H1 (cell line): ENCODE data around the gene GALNT2. TPM values are rescaled to one million over a fixed set of nuclear protein-coding genes. Genes with fewer than 3 reads are reported as not detected.

Source experiments
- CTCF ChIA-PET: fragments of 300-600 bp; sonication (Branson Sonifier 250); formaldehyde crosslinking; loops from one replicate; lab custom pipeline; 2021; ENCODE audit not compliant: partially characterized antibody; lab: Charles Lee
- POLR2A ChIA-PET: fragments of 300-600 bp; sonication (Branson Sonifier 250); formaldehyde crosslinking; loops from one replicate; lab custom pipeline; 2021; ENCODE audit warnings: inconsistent platforms; ENCODE audit not compliant: partially characterized antibody; lab: Charles Lee
- DNase-seq, 2 experiments: peaks; one replicate each; pipeline versions ENCODE4 v3.0.0 to v3.0.0-alpha.2; 2010 to 2022; ENCODE audit warnings: low spot score in 2 of 2, low read depth in 1 of 2, mixed read lengths in 1 of 2
- FAIRE-seq: peaks from 2 replicates; lab custom pipeline; 2011; peaks lifted over from hg19 to GRCh38; lab: Jason Lieb, UNC
- H2AFZ ChIP-seq: 2 replicates; pipeline ENCODE4 v1.8.1; 2012; ENCODE audit warnings: low read length, inconsistent platforms
- H2AK5ac ChIP-seq: 2 replicates; pipeline ENCODE4 v1.6.1; 2013; ENCODE audit warnings: low read depth, low read length
- H2BK120ac ChIP-seq: replicated peaks from 2 replicates; pipeline ENCODE3; 2013; ENCODE audit warnings: low read depth, low read length, inconsistent platforms
- H2BK12ac ChIP-seq: 2 replicates; pipeline ENCODE4 v1.6.1; 2013; ENCODE audit warnings: low read depth, low read length
- H2BK15ac ChIP-seq: 2 replicates; pipeline ENCODE4 v1.6.1; 2013; ENCODE audit warnings: low read length
- H2BK20ac ChIP-seq: 2 replicates; pipeline ENCODE4 v1.6.1; 2013; ENCODE audit warnings: low read length
- H2BK5ac ChIP-seq: 2 replicates; pipeline ENCODE4 v1.6.1; 2013; ENCODE audit warnings: low read depth, low read length
- H3K14ac ChIP-seq: 2 replicates; pipeline ENCODE4 v1.6.1; 2013; ENCODE audit warnings: inconsistent platforms; ENCODE audit not compliant: insufficient read length
- H3K18ac ChIP-seq: 2 replicates; pipeline ENCODE4 v1.6.1; 2013; ENCODE audit warnings: low read length; ENCODE audit errors: extremely low read depth
- H3K23ac ChIP-seq: 2 replicates; pipeline ENCODE4 v1.6.1; 2013; ENCODE audit warnings: inconsistent platforms; ENCODE audit not compliant: insufficient read length
- H3K23me2 ChIP-seq: 2 replicates; pipeline ENCODE4 v1.6.1; 2013; ENCODE audit warnings: low read depth, low read length
- H3K27ac ChIP-seq: 2 replicates; pipeline ENCODE4 v1.6.1; 2011; ENCODE audit warnings: low read depth, low read length, inconsistent platforms
- H3K27me3 ChIP-seq, 4 experiments: replicated peaks in 1 of 4; 1 replicate in 1 of 4; 2 replicates in 3 of 4; pipeline versions ENCODE4 v1.6.1 to v1.8.1; 2011 to 2013; ENCODE audit warnings: low read length in 3 of 4, mild to moderate bottlenecking in 3 of 4, inconsistent platforms in 2 of 4, mixed read lengths in 2 of 4, moderate library complexity in 1 of 4; ENCODE audit not compliant: control insufficient read depth in 3 of 4, insufficient read depth in 3 of 4; ENCODE audit errors: extremely low read depth in 1 of 4
- H3K36me3 ChIP-seq, 4 experiments: 2 replicates each; pipeline versions ENCODE4 v1.6.1 to v1.8.1; 2011 to 2013; ENCODE audit warnings: mild to moderate bottlenecking in 4 of 4, low read length in 3 of 4, moderate library complexity in 2 of 4, control low read depth in 1 of 4, inconsistent platforms in 1 of 4; ENCODE audit not compliant: insufficient read depth in 4 of 4, control insufficient read depth in 2 of 4
- H3K4ac ChIP-seq: replicated peaks from 2 replicates; pipeline ENCODE3; 2013; ENCODE audit warnings: low read length, low read depth, mixed read lengths, inconsistent platforms; ENCODE audit not compliant: insufficient read length
- H3K4me1 ChIP-seq, 4 experiments: replicated peaks in 1 of 4; 1 replicate in 1 of 4; 2 replicates in 3 of 4; pipeline versions ENCODE4 v1.6.1 to v1.8.1; 2011 to 2013; ENCODE audit warnings: low read length in 3 of 4, inconsistent platforms in 2 of 4, mixed read lengths in 1 of 4; ENCODE audit not compliant: insufficient read depth in 4 of 4, control insufficient read depth in 3 of 4
- H3K4me2 ChIP-seq, 2 experiments: 2 replicates each; pipeline versions ENCODE4 v1.6.1 to v1.8.1; 2011 to 2013; ENCODE audit warnings: low read depth in 2 of 2, low read length in 2 of 2, control low read depth in 1 of 2, inconsistent platforms in 1 of 2, mild to moderate bottlenecking in 1 of 2; ENCODE audit not compliant: insufficient read depth in 1 of 2
- H3K4me3 ChIP-seq, 4 experiments: fragments of 200-600, 300-600 bp in 1 of 4; sonication (generic), shearing (Covaris generic), sonication (Bioruptor Twin) in 1 of 4; 2 replicates each; pipeline versions ENCODE4 v1.5.1 to v1.8.1; 2011 to 2016; ENCODE audit warnings: low read length in 4 of 4, low read depth in 3 of 4, control low read depth in 2 of 4, inconsistent platforms in 2 of 4, mild to moderate bottlenecking in 2 of 4, mixed read lengths in 1 of 4, moderate library complexity in 1 of 4; ENCODE audit not compliant: insufficient read depth in 2 of 4; ENCODE audit errors: extremely low read depth in 1 of 4
- H3K56ac ChIP-seq: replicated peaks from 2 replicates; pipeline ENCODE3; 2013; ENCODE audit warnings: low read depth, mild to moderate bottlenecking, mixed read lengths, low read length, inconsistent platforms; ENCODE audit not compliant: insufficient read length
- H3K79me1 ChIP-seq: 2 replicates; pipeline ENCODE4 v1.6.1; 2013; ENCODE audit warnings: low read depth, low read length, control low read depth
- H3K79me2 ChIP-seq, 2 experiments: 2 replicates each; pipeline versions ENCODE4 v1.6.1 to v1.8.1; 2012 to 2013; ENCODE audit warnings: low read length in 2 of 2, mild to moderate bottlenecking in 2 of 2, inconsistent platforms in 1 of 2; ENCODE audit not compliant: insufficient read depth in 2 of 2, control insufficient read depth in 1 of 2
- H3K9ac ChIP-seq, 4 experiments: replicated peaks in 1 of 4; 1 replicate in 1 of 4; 2 replicates in 3 of 4; pipeline versions ENCODE4 v1.6.1 to v1.8.1; 2011 to 2013; ENCODE audit warnings: low read depth in 3 of 4, low read length in 3 of 4, control low read depth in 2 of 4, mild to moderate bottlenecking in 2 of 4, moderate library complexity in 2 of 4, inconsistent platforms in 1 of 4; ENCODE audit errors: extremely low read depth in 1 of 4
- H3K9me3 ChIP-seq, 2 experiments: 2 replicates each; pipeline versions ENCODE4 v1.6.1 to v1.8.1; 2012 to 2013; ENCODE audit warnings: mild to moderate bottlenecking in 2 of 2, moderate library complexity in 2 of 2, control low read depth in 1 of 2, inconsistent platforms in 1 of 2, low read depth in 1 of 2, low read length in 1 of 2, mixed read lengths in 1 of 2; ENCODE audit not compliant: insufficient read depth in 2 of 2
- H4K20me1 ChIP-seq, 2 experiments: replicated peaks in 1 of 2; 2 replicates each; pipeline versions ENCODE3 to v1.8.1; 2011 to 2013; ENCODE audit warnings: inconsistent platforms in 2 of 2, low read length in 2 of 2, mild to moderate bottlenecking in 1 of 2; ENCODE audit not compliant: insufficient read depth in 2 of 2, control insufficient read depth in 1 of 2
- H4K5ac ChIP-seq: 2 replicates; pipeline ENCODE4 v1.6.1; 2013; ENCODE audit warnings: low read length, low read depth, mixed read lengths, inconsistent platforms; ENCODE audit not compliant: insufficient read length
- H4K8ac ChIP-seq: 2 replicates; pipeline ENCODE4 v1.8.0; 2013; ENCODE audit warnings: mild to moderate bottlenecking, moderate library complexity, low read length, inconsistent platforms; ENCODE audit not compliant: insufficient read depth; ENCODE audit errors: extremely low read depth
- H4K91ac ChIP-seq: replicated peaks from 2 replicates; pipeline ENCODE3; 2013; ENCODE audit warnings: low read length, mixed read lengths, inconsistent platforms; ENCODE audit not compliant: insufficient read length
- CEBPB ChIP-seq: IDR thresholded peaks from 2 replicates; pipeline ENCODE4 v1.6.1; 2012; ENCODE audit warnings: low read depth, low read length
- JUN ChIP-seq: IDR thresholded peaks from 2 replicates; pipeline ENCODE4 v1.6.1; 2011; ENCODE audit warnings: low read depth, mild to moderate bottlenecking, improper control_type of control experiment, low read length
- MAFK ChIP-seq: IDR thresholded peaks from 2 replicates; pipeline ENCODE4 v1.6.1; 2012; ENCODE audit warnings: low read depth, mild to moderate bottlenecking, improper control_type of control experiment, low read length
- RBBP5 ChIP-seq: IDR thresholded peaks from 2 replicates; pipeline ENCODE4 v1.7.1; 2012; ENCODE audit warnings: low read depth, mild to moderate bottlenecking, inconsistent platforms, low read length, moderate library complexity, borderline replicate concordance
- WGBS, 2 experiments: shearing (Covaris generic) in 1 of 2; methylation state at CpG; one replicate each; pipeline versions ENCODE4 v1.1.6 to v1.1.7; 2013 to 2015; ENCODE audit warnings: low lambda C conversion rate in 2 of 2, mixed read lengths in 2 of 2, inconsistent platforms in 1 of 2, low coverage in 1 of 2, missing lambda C conversion rate in 1 of 2; ENCODE audit not compliant: insufficient replicate concordance in 2 of 2, insufficient coverage in 1 of 2, insufficient read length in 1 of 2; ENCODE audit errors: extremely low coverage in 1 of 2, missing lambda C conversion rate in 1 of 2; 5-methylcytosine and 5-hydroxymethylcytosine counted together
- polyA plus RNA-seq, 7 experiments: library from polyadenylated mRNA; depleted of rRNA in 3 of 7; stranded (reverse) in 5 of 7; unstranded in 2 of 7; fragments of >200 nt in 5 of 7; fragments of 200-250 nt in 2 of 7; gene quantifications; 1 replicate in 5 of 7; 2 replicates in 1 of 7; 4 replicates in 1 of 7; pipeline versions ENCODE4 v1.2.1 to v1.2.3, GENCODE V29; 2011 to 2013; ENCODE audit warnings: missing spikeins in 2 of 7, mixed read lengths in 2 of 7
- total RNA-seq: library from RNA; stranded (reverse); fragmentation: NEBNext Ultra II Directional; extraction: Animal tissue kit (Norgen Biotek cat#: 25700); gene quantifications from 2 replicates; pipeline ENCODE4 v1.2.1, GENCODE V29; 2021

Gene GALNT2
- total and polyA plus RNA-seq, 2 of the 8 experiments (the other 6 are each of a cell fraction or from before 2014, with no cell fraction given): 34.5 to 75.3 TPM

GRCh38 chr1:230081751-230082150 is 14.7 kb downstream of the GALNT2 start:
- CTCF ChIA-PET: interaction anchor here (1.3 to 2.5 kb wide), 4 partner anchors 12 to 86 kb away, joined by 3 to 6 read pairs (median 4); no protein-coding TSS in a partner anchor
- Histone ChIP-seq H4K91ac (no peak overlapping the region), H2BK15ac (no peak overlapping the region), H3K79me2 (peaks cover 13 to 99% of the 10 kb centered on the region in 2 experiments; a peak in 3 of 4 replicates), H3K9me3 (peaks cover 8 to 9% of the 10 kb centered on the region in 2 experiments; a peak in 3 of 4 replicates), H3K23me2 (no peaks in the 10 kb centered on the region), H3K56ac (no peak overlapping the region), H3K4me1 (peaks cover 0 to 20% (median 6%) of the 10 kb centered on the region in 4 experiments; a peak in 5 of 7 replicates), H3K18ac (no peak overlapping the region), H2BK5ac (no peak overlapping the region), H3K4me2 (no peak overlapping the region), H2BK120ac (no peak overlapping the region), H3K79me1 (peaks cover 37% of the 10 kb centered on the region), H3K27me3 (no peaks in the 10 kb centered on the region), H3K23ac (no peak overlapping the region), H4K20me1 (peaks cover 11 to 13% of the 10 kb centered on the region in 2 experiments), H3K9ac (no peak overlapping the region), H3K36me3 (no peaks in the 10 kb centered on the region), H3K27ac (no peak overlapping the region), H3K4me3 (no peak overlapping the region), H3K14ac (no peak overlapping the region), H2BK20ac (no peak overlapping the region), H4K5ac (no peak overlapping the region), H2BK12ac (no peak overlapping the region), H4K8ac (no peak overlapping the region), H3K4ac (no peak overlapping the region), H2AK5ac (no peak overlapping the region), H2AFZ (no peak overlapping the region)
- POLR2A ChIA-PET: interaction anchor here (0.7 to 0.9 kb wide), 2 partner anchors 13 to 31 kb away, joined by 3 read pairs; no protein-coding TSS in a partner anchor
- FAIRE-seq (no peak), DNase-seq (peak in 1 of 2 experiments; percentile 22)
- TF ChIP-seq JUN: no peak
- no peak for TF ChIP-seq CEBPB
- no peak for TF ChIP-seq MAFK
- TF ChIP-seq RBBP5: no peak
- 81% methylated on average over 8 of the region's 8 CpGs; no CpG with 5 or more reads in 1 of the 2 experiments for WGBS, 2 experiments
